ENCODE data around the gene SLC5A11.

Gene SLC5A11

DNA sequence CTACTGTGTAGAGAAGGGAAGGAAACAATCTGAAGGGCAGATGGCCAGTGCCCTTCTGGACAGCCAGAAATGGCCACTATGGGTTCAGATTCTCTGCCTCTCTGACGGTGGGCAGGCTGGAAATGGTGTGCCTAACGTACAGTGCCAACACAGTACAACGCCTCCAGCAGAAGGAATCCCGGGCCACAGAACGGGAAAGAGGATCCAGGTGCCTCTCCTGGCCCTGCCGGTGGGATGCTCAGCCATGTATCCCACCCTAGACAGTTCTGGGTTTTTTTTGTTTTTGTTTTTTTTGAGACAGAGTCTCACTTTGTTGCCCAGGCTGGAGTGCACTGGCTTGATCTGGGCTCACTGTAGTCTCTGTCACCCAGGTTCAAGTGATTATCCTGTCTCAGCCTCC, 71.5 kb downstream of the SLC5A11 start:
- no peak for DNase-seq

DNA sequence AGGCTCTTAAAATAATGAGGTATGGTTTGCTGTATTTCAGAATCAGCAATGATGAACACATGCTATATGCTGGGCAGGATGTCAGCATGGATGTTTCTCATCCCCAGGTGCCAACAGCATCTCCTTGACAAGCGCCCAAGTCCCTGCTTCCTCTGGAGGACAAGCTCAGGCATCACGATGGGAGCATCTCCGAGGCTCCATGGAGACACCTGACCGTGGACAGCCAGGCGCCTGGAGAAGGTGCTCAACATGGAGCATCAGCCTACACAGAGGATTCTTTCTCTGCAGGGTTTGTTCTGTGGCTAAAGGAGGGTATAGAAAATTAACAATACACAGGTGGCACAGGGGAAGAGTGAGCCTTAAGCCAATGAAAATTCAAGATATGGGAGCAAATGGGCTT, 72.1 kb downstream of the SLC5A11 start:
- DNase-seq, result no peak

DNA sequence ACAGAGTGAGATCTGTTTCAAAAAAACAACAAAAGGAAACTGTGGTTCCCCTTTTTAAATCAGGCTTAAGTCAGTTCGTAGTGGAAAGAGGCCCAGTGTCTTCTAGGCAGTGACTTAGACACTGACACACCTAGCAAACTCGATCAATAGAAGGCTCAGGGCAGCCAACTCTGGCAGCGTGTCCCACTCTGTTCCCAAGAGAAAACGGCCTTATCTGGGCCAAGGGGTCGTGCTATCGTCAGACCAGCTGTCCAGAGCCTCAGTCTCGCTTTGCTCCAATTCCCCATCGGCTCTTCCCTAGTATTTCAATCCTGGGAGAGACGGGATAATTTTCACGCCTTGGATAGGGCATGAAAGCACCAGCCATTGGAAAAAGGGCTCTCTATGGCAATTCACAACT, 72.9 kb downstream of the SLC5A11 start:
- DNase-seq, result no peak

DNA sequence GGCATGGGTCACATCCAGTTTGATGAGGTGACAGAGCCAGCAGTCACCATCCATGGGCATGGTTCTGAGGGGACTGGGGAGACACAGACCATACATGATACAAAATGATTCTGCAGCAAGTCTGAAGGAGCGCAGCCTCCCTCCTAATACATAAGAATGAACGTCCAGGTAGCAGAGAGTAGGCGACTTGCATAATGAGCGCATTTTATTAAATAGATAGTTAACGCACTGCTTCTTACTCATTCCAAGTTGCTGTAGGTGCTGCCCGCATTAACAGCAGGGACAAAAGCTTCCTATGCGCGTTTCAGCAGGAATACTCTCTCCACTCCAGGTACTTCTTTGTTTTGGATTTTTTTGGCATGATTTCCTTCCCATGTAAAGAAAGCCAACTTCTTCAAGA, 73.8 kb downstream of the SLC5A11 start:
- peak in 2 of 56 donors; percentile 6 to 13 for DNase-seq

DNA sequence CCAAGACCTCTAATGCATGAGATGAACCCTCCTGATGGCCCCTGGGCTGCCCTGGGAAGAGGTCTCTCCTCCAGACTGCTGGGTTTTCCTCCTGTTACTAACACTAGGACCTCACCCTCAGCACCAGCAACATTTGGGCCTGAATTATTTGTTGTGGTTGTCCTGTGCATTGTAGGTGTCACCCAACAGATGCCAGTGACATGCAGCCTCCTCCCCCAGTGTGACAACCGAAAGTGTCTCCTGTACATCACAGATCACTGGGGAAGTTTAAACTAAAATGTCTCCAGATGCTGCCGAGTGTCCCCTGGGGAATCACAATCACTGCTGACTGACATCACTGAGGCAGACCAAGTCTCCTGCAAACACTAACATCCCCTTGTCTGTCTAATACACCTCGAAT, 74.8 kb downstream of the SLC5A11 start:
- no peak for DNase-seq

DNA sequence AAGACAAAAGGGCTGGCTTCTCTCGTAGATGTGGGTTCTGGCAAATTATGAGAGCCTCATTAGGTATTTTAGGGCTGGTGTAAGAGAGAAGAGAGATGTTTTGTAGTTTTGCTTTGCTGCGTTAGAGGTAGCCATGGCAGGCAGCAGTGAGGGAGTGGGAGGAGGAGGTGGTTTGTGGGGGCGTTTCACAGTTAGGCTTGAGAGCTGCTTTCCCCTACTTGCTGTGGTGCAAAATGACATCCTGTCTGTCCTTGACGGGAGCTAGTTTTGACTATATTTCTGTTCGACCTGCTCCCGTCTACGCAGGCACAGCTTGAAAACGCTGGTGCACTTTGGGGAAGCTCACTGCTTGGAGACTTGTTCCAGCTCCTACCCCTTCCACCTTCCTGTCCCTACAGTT, 75.5 kb downstream of the SLC5A11 start:
- no peak for DNase-seq

DNA sequence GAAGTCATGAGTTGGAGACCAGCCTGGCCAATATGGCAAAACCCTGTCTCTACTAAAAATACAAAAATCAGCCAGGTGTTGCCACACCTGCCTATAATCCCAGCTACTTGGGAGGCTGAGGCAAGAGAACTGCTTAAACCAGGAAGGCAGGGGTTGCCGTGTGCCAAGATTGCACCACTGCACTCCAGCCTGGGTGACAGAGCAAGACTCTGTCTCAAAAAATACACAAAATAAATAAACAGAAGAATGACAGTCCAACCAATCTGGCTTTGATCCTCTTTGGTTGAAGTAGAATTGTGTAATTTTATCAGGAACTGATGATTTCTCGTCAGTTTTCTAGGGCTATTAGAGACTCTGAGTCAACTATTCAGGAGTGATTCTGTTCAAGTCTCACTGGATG, 79.4 kb downstream of the SLC5A11 start:
- DNase-seq, result no peak

DNA sequence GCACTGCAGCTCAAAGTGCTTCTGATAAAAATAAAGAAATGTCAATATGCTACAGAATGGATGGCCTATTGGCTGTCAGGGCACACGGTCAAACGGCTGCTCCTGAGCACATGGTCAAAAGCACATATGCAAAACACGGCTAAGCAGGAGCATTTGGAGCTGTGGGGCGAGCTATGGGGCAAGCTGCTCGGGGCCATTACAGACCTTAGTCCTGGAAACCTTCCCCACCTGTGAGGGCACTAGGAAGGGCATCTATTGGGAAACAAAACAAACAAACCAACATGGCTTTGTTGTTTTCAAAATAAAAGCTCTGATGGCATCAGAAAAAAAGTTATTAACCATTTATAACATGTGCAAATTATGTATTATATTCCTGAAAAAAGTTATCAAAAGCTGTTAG, 83.6 kb downstream of the SLC5A11 start:
- DNase-seq, result no peak

DNA sequence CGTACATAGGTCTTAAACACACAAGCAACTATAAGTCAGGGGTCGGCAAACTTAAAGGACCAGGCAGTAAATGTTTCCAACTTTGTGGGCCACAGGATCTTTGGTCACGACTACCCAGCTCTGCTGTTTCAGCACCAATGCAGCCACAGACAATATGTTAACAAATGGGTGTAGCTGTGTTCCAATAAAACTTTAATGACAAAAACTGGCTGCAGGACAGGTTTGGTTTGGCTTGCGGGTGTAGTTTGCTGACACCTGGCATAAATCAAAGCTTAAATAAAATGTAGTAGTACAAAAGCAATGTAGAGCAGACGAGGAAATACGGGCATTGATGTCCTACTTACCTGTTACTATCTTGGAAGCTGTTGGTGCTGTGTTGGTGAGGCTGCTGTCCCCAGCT, 84.7 kb downstream of the SLC5A11 start:
- no peak for DNase-seq

DNA sequence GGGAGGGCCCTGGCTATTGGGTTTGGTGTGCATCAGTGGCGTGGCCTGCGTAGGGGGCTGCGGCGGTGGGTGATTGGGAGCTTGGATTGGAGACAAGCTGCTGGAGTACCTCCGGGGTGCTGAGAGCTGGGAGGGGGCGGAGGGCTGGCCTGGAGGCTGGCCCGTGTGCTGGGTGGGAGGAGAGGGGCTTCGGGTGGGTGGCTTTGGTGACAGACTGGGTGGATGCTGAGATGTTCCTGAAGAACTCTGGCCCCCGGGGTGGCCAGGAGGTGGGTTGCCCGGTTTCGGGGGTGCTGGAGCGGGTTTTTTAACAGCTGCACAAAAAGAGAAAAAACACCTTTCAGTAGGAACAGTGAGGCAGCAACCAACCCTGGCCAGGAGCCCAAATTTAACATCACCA, 85.3 kb downstream of the SLC5A11 start:
- DNase-seq, result no peak

DNA sequence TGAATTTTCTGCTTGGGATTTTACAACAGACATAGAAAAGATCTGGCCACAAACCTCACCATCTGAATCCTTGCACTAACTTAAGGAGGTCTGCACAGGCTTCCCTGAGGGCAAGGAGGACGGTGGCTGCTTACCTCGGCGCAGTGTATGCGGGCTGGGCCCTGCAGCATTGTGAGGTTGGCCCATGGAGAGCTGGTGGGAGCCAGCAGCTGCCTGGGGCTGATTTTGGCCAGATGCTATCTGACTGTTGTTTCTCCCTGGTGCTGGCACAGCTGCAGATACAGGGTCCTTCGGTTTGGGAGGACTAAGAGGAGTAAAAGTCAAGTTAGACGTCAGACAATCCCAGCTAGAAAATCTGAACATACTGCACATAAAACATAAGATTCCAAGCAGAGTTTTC, 89.6 kb downstream of the SLC5A11 start:
- DNase-seq, result no peak

DNA sequence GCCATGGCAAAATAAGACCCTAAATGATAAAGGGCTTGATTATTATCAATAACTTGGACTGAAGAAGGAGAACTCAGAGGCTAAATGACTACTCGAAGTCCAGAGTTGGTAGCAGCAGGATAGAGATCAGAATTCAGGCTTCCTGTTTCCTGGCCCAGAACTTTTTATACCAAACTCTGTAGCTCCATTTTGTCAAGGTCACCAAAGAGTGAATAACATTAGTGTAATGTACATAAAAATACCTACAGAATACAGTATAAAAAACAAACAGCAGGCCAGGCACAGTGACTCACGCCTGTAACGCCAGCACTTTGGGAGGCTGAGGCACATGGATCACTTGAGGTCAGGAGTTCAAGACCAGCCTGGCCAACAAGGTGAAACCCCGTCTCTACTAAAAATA, 90.4 kb downstream of the SLC5A11 start:
- no peak for DNase-seq

DNA sequence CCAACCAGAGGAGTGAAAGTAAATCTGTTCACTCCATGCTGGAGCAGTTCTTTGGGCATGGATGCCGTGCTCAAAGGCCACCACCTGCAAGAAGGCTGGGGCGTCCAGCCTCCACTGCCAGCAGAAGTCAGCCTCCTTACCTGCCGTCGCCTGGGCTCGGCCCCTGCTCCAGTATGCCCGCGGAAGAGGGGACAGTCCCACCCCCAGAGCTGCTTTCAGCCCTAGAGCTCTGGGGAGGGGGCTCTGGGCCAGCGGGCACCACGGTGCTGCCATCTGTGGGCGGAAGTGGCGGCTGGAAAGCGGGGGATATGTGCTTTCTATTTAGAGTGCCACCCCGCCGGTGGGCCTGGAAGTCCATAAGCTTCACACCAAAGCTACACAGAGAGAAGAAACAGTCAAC, 93.5 kb downstream of the SLC5A11 start:
- no peak for DNase-seq

DNA sequence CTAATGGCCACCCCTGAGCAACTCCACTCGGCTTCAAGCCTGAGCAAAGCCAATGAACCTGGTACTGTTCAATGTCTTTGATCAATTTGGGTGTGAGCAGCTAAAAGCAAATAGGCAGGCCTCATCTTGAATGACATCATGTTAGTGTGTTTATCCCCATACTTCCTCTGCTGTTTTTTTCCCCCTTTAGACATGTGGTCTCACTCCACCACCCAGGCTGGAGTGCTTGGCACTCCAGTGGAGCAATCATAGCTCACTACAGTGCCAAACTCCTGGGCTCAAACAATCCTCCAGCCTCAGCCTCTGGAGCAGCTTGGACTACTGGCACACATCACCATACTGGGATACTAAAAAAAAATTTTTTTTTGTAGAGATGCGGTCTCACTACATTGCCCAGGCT, 94.0 kb downstream of the SLC5A11 start:
- DNase-seq, result no peak

DNA sequence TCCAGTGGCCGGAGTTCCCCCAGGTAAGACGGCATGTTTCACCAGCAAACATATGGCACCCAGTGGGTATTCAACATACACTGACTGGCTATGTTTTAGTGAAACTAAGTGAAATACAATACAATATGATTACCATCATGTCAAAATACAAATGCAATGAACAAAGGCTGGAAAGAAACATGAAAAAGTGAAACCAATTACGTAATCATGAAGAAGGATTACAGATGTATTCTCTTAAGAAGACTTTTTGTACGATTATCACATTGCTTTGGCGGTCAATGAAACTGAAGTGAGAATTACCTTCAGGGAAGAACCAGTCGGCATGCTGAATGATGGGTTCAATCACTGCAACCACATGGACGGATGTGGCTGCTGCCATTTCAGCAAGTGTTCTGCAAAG, 97.7 kb downstream of the SLC5A11 start:
- DNase-seq, result no peak

DNA sequence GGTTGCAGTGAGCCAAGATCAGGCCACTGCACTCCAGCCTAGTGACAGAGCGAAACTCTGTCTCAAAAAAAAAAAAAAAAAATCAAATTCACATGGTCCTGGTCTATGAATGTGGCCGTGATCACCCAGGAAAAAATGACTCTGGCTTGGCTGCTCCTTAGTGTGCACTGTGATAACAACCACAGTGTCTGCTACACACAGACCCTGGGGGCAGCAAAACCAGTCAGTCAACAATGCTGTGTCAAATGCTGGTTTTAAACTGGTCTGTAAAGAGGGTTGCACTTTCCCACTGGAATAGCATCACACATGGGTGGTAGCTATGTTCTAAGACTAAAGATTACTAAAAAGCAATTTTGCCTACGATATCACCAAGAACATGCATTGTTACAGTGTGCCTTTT, 98.4 kb downstream of the SLC5A11 start:
- DNase-seq, result no peak

DNA sequence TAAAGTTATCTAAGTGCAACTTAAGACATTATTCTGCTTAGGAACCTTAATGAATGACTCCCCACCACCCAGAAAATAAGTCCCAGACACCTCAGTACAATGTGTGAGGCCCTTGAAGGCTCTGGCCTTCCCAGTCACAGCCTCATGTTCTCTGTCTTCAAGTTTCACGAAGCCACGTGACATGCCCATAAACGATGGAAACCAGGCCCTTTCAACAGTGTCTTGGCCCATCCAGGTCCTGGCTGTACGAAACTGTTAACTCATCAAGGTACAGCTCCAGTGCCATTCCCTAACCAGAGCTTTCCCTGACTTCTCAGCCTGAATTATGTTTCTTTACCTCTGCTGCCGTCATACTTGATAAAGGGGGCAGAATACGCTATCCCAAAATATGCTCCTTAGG, 100.4 kb downstream of the SLC5A11 start:
- DNase-seq, result no peak

DNA sequence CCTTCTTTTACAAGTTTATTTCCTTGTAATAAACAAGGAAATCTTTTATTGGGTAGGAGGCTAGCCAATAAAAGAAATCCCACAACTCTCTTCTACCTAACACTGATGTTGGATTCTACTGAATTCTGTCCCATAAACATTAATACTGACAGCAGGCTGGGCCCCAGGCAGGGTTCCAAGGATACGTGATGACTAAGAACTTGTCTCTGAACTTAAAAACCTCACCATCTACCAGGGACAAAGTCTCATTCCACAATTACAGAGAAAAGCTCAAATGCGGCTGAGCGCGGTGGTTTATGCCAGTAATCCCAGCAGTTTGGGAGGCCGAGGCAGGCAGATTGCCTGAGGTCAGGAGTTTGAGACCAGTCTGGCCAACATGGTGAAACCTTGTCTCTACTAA, 104.5 kb downstream of the SLC5A11 start:
- DNase-seq, result no peak

DNA sequence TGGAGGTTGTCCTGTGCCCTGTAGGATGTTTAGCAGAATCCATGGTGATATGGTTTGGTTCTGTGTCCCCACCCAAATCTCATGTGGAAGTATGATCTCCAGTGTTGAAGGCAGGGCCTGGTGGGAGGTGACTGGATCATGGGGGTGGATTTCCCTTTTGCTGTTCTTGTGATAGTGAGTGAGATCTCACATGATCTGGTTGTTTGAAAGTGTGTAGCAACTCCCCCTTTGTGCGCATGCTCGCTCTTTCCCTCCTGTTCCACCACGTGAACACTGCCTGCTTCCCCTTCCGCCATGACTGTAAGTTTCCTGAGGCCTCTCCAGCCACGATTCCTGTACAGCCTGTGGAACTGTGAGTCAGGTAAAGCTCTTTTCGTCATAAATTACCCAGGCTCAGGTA, 107.5 kb downstream of the SLC5A11 start:
- no peak for DNase-seq

DNA sequence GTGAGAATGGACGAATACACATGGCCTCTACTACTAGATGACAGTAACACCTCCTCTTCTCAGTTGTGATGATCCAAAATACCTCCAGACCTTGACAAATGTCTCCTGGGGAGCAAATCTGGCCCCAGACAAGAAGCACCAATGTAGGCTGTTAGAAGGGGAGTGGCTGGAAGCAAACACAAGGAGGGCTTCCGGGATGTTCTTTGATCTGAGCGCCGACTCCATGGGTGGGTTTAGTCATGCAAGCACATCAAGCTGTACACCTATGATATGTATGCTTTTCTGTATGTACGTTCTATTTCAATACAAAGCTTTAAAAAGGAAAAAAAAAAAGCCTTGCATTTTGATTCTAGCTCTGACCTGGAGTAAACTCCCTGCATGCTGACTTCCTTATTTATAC, 108.0 kb downstream of the SLC5A11 start:
- no peak for DNase-seq

DNA sequence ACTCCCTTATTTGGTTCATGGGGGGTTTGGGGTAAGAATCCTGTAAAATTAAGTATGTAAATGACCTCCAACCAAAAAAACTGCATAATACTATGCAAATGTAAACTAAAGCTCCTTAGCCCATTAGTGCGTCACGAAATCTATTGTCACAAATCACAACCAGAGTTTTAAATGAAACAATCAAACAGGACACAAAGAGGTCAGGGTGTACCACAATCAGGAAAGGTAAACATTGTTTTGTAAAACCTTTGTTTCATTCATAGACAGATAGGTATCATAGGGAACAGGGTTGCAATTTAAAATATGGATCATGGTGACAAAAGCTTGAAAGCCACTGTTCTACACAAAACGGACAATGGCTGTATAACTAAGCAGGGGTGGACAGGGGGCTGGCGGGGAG, 108.4 kb downstream of the SLC5A11 start:
- no peak for DNase-seq

DNA sequence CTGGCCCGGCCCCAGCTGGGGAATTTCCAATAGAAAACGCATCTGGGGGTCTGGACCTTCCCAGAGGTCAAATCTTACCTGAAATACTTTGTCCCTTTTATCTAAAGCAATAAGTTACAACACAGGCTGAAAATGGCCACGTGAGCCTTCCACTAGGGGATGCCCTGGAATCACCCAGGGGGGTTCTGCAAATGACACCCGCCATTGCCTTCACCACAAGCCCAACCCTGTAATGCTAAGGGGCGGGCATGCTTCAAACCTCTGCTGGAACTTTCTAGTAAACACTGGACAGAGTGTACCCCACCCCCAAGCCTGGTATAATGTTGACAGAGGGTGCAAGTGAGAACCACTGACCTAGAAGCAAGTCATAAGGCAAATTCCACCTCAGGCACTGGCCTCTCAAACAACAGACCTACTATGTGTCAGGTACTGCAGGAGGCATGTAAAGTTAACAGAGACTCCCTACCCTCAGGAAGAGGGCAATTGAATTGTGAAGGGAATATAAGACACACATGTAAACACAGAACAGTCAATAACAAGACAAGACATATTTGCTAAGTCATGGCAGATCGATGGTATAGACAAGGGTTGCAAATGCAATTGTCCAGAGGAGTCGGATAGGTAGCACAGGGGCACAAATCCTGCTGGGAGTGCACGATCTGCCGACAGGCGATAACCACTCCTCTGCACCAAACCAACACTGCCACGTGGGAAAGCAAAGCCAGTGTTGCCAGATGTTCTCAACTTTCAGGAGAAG, 110.4 kb downstream of the SLC5A11 start:
- no peak for DNase-seq

DNA sequence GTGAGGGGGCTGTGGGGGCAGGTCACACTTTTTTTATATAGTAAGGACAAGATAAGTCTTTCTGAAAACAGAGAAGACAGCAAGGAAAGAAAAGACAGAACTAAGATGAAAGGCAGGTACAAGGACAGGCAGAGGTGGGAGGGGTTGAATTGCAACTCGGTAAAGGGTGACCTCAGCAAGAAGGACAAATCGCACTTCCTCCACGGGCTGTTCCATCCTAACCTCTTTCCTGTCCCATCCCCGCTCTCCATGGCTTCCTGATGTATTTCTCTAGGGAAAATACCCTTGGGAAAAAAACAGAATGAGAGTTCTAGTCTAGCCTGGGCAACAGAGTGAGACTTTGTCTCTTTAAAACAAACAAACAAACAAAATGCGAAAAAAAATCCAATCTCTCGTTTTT, 112.1 kb downstream of the SLC5A11 start:
- no peak for DNase-seq

All from nucleus accumbens (tissue), 56 donors.